ENCODE measurements around the gene FANCI.

Gene FANCI

GRCh38 chr15:89363770-89364169, 120.0 kb downstream of the FANCI start:
- DNase-seq = no peak

- no peak for DNase-seq
These were observed 120.6 kb downstream of the FANCI start for GRCh38 chr15:89364341-89364740.

GRCh38 chr15:89364741-89365450, 121.1 kb downstream of the FANCI start:
- no peak for DNase-seq

- DNase-seq = no peak
These were observed 121.8 kb downstream of the FANCI start for GRCh38 chr15:89365462-89366065.
